Bronchus fibroblast of lung (primary cell): ENCODE data around the gene OBI1. TPM values are rescaled to one million over a fixed set of nuclear protein-coding genes. Genes with fewer than 3 reads are reported as not detected.

ENCODE experiments used
- total RNA-seq: library from RNA; depleted of rRNA; stranded (reverse); fragments of >200 nt; gene quantifications from 2 replicates; pipeline ENCODE4 v1.2.3, GENCODE V29; 2015

Gene OBI1, protein sequence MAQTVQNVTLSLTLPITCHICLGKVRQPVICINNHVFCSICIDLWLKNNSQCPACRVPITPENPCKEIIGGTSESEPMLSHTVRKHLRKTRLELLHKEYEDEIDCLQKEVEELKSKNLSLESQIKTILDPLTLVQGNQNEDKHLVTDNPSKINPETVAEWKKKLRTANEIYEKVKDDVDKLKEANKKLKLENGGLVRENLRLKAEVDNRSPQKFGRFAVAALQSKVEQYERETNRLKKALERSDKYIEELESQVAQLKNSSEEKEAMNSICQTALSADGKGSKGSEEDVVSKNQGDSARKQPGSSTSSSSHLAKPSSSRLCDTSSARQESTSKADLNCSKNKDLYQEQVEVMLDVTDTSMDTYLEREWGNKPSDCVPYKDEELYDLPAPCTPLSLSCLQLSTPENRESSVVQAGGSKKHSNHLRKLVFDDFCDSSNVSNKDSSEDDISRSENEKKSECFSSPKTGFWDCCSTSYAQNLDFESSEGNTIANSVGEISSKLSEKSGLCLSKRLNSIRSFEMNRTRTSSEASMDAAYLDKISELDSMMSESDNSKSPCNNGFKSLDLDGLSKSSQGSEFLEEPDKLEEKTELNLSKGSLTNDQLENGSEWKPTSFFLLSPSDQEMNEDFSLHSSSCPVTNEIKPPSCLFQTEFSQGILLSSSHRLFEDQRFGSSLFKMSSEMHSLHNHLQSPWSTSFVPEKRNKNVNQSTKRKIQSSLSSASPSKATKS
- 8.8 and 9.9 TPM in 2 replicates for total RNA-seq

DNA sequence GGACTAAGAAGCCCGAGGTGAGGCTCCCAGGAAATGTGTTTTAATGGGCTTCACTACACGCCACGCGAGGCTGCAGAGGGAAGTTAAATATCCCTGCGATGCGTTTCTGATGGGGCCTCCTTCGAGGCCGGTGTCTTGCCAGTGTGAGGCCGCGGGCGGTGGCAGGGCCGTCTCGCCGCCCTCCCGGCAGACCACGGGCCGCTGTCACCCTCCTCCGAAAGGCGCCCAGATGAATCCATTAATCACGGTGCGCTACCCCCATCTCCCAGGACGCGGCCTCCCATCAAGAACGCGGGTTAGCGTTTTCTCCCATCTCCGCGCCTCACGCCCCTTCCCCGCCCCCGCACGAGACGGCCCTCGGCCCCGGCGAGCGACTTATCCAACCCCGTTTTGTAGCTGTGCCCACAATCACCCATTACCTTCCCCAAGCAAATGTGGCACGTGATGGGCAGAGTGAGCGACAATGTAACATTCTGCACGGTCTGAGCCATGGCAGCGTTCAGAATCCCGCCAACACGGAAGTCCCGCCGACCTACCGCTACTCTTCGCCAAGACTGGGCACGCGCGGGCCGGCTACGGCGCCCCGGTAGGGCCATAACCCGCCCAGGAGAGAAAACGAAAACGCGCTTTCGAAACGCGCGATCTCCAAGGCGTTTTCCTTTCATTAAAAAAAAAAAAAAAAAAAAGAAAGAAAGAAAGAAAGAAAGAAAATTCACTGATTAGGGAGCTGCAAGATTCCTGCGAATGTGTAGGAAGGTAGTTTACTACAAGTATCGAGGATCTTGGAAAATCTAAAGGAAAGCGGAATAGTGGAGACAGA, at the start of gene OBI1:
Gene OBI1 (minus strand): TSS at position 526 of the 820 bp plus-strand sequence. CDS start 35 bp downstream, at position 491.

DNA sequence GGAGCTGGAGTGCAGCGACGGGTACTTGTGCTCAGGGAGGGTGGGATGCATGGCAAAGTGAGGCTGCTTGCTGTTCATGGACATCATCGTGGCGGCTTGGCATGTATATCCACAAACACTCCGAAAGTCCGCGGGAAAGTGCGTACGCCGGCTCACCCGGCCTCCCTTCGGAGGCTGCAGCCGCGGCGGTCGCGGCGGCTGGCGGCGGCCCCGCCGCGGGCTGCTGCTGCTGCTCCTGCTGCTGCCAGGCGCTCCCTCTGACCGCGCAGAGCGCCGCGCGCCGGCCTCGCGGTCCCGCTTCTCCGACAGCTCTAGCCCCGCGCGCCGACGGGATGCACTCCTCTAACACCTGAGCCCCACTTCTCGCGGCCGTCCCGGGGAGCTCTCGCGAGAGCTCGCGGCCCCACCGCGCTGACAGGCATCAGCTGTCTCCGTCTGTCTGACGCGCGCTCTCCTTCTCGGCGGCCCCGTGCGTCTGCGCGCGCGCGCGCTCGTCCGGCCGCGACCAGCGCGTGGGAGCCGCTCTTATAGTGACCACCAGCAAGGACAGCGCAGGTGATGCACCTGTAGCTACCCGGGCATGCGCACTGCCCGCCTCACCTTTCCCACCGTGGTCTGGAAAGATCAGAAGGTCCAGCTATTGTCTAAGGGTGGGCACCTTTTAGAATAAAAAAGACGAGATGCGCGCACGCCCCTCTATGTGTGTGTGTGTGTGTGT, 55.6 kb downstream of the OBI1 start, which contains the start of gene POU4F1:
Gene POU4F1 (minus strand): TSS at position 313 of the 718 bp plus-strand sequence. CDS start 226 bp downstream, at position 87.

Other genes starting within 250 kb of the OBI1 start
- gene POU4F1, start 55.6 kb downstream of the OBI1 start, total RNA-seq, result not detected in 2 replicates